H1 (cell line): ENCODE measurements around the gene USP49. TPM values are rescaled to one million over a fixed set of nuclear protein-coding genes. Genes with fewer than 3 reads are reported as not detected.

Source experiments
- CTCF ChIA-PET: fragments of 300-600 bp; sonication (Branson Sonifier 250); formaldehyde crosslinking; loops from one replicate; lab custom pipeline; 2021; ENCODE audit not compliant: partially characterized antibody; lab: Charles Lee
- POLR2A ChIA-PET: fragments of 300-600 bp; sonication (Branson Sonifier 250); formaldehyde crosslinking; loops from one replicate; lab custom pipeline; 2021; ENCODE audit warnings: inconsistent platforms; ENCODE audit not compliant: partially characterized antibody; lab: Charles Lee
- DNase-seq, 2 experiments: peaks; one replicate each; pipeline versions ENCODE4 v3.0.0 to v3.0.0-alpha.2; 2010 to 2022; ENCODE audit warnings: low spot score in 2 of 2, low read depth in 1 of 2, mixed read lengths in 1 of 2
- FAIRE-seq: peaks from 2 replicates; lab custom pipeline; 2011; peaks lifted over from hg19 to GRCh38; lab: Jason Lieb, UNC
- H2AFZ ChIP-seq: 2 replicates; pipeline ENCODE4 v1.8.1; 2012; ENCODE audit warnings: low read length, inconsistent platforms
- H2AK5ac ChIP-seq: 2 replicates; pipeline ENCODE4 v1.6.1; 2013; ENCODE audit warnings: low read depth, low read length
- H2BK120ac ChIP-seq: replicated peaks from 2 replicates; pipeline ENCODE3; 2013; ENCODE audit warnings: low read depth, low read length, inconsistent platforms
- H2BK12ac ChIP-seq: 2 replicates; pipeline ENCODE4 v1.6.1; 2013; ENCODE audit warnings: low read depth, low read length
- H2BK15ac ChIP-seq: 2 replicates; pipeline ENCODE4 v1.6.1; 2013; ENCODE audit warnings: low read length
- H2BK20ac ChIP-seq: 2 replicates; pipeline ENCODE4 v1.6.1; 2013; ENCODE audit warnings: low read length
- H2BK5ac ChIP-seq: 2 replicates; pipeline ENCODE4 v1.6.1; 2013; ENCODE audit warnings: low read depth, low read length
- H3K14ac ChIP-seq: 2 replicates; pipeline ENCODE4 v1.6.1; 2013; ENCODE audit warnings: inconsistent platforms; ENCODE audit not compliant: insufficient read length
- H3K18ac ChIP-seq: 2 replicates; pipeline ENCODE4 v1.6.1; 2013; ENCODE audit warnings: low read length; ENCODE audit errors: extremely low read depth
- H3K23ac ChIP-seq: 2 replicates; pipeline ENCODE4 v1.6.1; 2013; ENCODE audit warnings: inconsistent platforms; ENCODE audit not compliant: insufficient read length
- H3K23me2 ChIP-seq: 2 replicates; pipeline ENCODE4 v1.6.1; 2013; ENCODE audit warnings: low read depth, low read length
- H3K27ac ChIP-seq: 2 replicates; pipeline ENCODE4 v1.6.1; 2011; ENCODE audit warnings: low read depth, low read length, inconsistent platforms
- H3K27me3 ChIP-seq, 4 experiments: replicated peaks in 1 of 4; 1 replicate in 1 of 4; 2 replicates in 3 of 4; pipeline versions ENCODE4 v1.6.1 to v1.8.1; 2011 to 2013; ENCODE audit warnings: low read length in 3 of 4, mild to moderate bottlenecking in 3 of 4, inconsistent platforms in 2 of 4, mixed read lengths in 2 of 4, moderate library complexity in 1 of 4; ENCODE audit not compliant: control insufficient read depth in 3 of 4, insufficient read depth in 3 of 4; ENCODE audit errors: extremely low read depth in 1 of 4
- H3K36me3 ChIP-seq, 4 experiments: 2 replicates each; pipeline versions ENCODE4 v1.6.1 to v1.8.1; 2011 to 2013; ENCODE audit warnings: mild to moderate bottlenecking in 4 of 4, low read length in 3 of 4, moderate library complexity in 2 of 4, control low read depth in 1 of 4, inconsistent platforms in 1 of 4; ENCODE audit not compliant: insufficient read depth in 4 of 4, control insufficient read depth in 2 of 4
- H3K4ac ChIP-seq: replicated peaks from 2 replicates; pipeline ENCODE3; 2013; ENCODE audit warnings: low read length, low read depth, mixed read lengths, inconsistent platforms; ENCODE audit not compliant: insufficient read length
- H3K4me1 ChIP-seq, 4 experiments: replicated peaks in 1 of 4; 1 replicate in 1 of 4; 2 replicates in 3 of 4; pipeline versions ENCODE4 v1.6.1 to v1.8.1; 2011 to 2013; ENCODE audit warnings: low read length in 3 of 4, inconsistent platforms in 2 of 4, mixed read lengths in 1 of 4; ENCODE audit not compliant: insufficient read depth in 4 of 4, control insufficient read depth in 3 of 4
- H3K4me2 ChIP-seq, 2 experiments: 2 replicates each; pipeline versions ENCODE4 v1.6.1 to v1.8.1; 2011 to 2013; ENCODE audit warnings: low read depth in 2 of 2, low read length in 2 of 2, control low read depth in 1 of 2, inconsistent platforms in 1 of 2, mild to moderate bottlenecking in 1 of 2; ENCODE audit not compliant: insufficient read depth in 1 of 2
- H3K4me3 ChIP-seq, 4 experiments: fragments of 200-600, 300-600 bp in 1 of 4; sonication (generic), shearing (Covaris generic), sonication (Bioruptor Twin) in 1 of 4; 2 replicates each; pipeline versions ENCODE4 v1.5.1 to v1.8.1; 2011 to 2016; ENCODE audit warnings: low read length in 4 of 4, low read depth in 3 of 4, control low read depth in 2 of 4, inconsistent platforms in 2 of 4, mild to moderate bottlenecking in 2 of 4, mixed read lengths in 1 of 4, moderate library complexity in 1 of 4; ENCODE audit not compliant: insufficient read depth in 2 of 4; ENCODE audit errors: extremely low read depth in 1 of 4
- H3K56ac ChIP-seq: replicated peaks from 2 replicates; pipeline ENCODE3; 2013; ENCODE audit warnings: low read depth, mild to moderate bottlenecking, mixed read lengths, low read length, inconsistent platforms; ENCODE audit not compliant: insufficient read length
- H3K79me1 ChIP-seq: 2 replicates; pipeline ENCODE4 v1.6.1; 2013; ENCODE audit warnings: low read depth, low read length, control low read depth
- H3K79me2 ChIP-seq, 2 experiments: 2 replicates each; pipeline versions ENCODE4 v1.6.1 to v1.8.1; 2012 to 2013; ENCODE audit warnings: low read length in 2 of 2, mild to moderate bottlenecking in 2 of 2, inconsistent platforms in 1 of 2; ENCODE audit not compliant: insufficient read depth in 2 of 2, control insufficient read depth in 1 of 2
- H3K9ac ChIP-seq, 4 experiments: replicated peaks in 1 of 4; 1 replicate in 1 of 4; 2 replicates in 3 of 4; pipeline versions ENCODE4 v1.6.1 to v1.8.1; 2011 to 2013; ENCODE audit warnings: low read depth in 3 of 4, low read length in 3 of 4, control low read depth in 2 of 4, mild to moderate bottlenecking in 2 of 4, moderate library complexity in 2 of 4, inconsistent platforms in 1 of 4; ENCODE audit errors: extremely low read depth in 1 of 4
- H3K9me3 ChIP-seq, 2 experiments: 2 replicates each; pipeline versions ENCODE4 v1.6.1 to v1.8.1; 2012 to 2013; ENCODE audit warnings: mild to moderate bottlenecking in 2 of 2, moderate library complexity in 2 of 2, control low read depth in 1 of 2, inconsistent platforms in 1 of 2, low read depth in 1 of 2, low read length in 1 of 2, mixed read lengths in 1 of 2; ENCODE audit not compliant: insufficient read depth in 2 of 2
- H4K20me1 ChIP-seq, 2 experiments: replicated peaks in 1 of 2; 2 replicates each; pipeline versions ENCODE3 to v1.8.1; 2011 to 2013; ENCODE audit warnings: inconsistent platforms in 2 of 2, low read length in 2 of 2, mild to moderate bottlenecking in 1 of 2; ENCODE audit not compliant: insufficient read depth in 2 of 2, control insufficient read depth in 1 of 2
- H4K5ac ChIP-seq: 2 replicates; pipeline ENCODE4 v1.6.1; 2013; ENCODE audit warnings: low read length, low read depth, mixed read lengths, inconsistent platforms; ENCODE audit not compliant: insufficient read length
- H4K8ac ChIP-seq: 2 replicates; pipeline ENCODE4 v1.8.0; 2013; ENCODE audit warnings: mild to moderate bottlenecking, moderate library complexity, low read length, inconsistent platforms; ENCODE audit not compliant: insufficient read depth; ENCODE audit errors: extremely low read depth
- H4K91ac ChIP-seq: replicated peaks from 2 replicates; pipeline ENCODE3; 2013; ENCODE audit warnings: low read length, mixed read lengths, inconsistent platforms; ENCODE audit not compliant: insufficient read length
- MAX ChIP-seq: IDR thresholded peaks from 2 replicates; pipeline ENCODE4 v1.6.1; 2012; ENCODE audit warnings: inconsistent platforms
- RBBP5 ChIP-seq: IDR thresholded peaks from 2 replicates; pipeline ENCODE4 v1.7.1; 2012; ENCODE audit warnings: low read depth, mild to moderate bottlenecking, inconsistent platforms, low read length, moderate library complexity, borderline replicate concordance
- SIX5 ChIP-seq: IDR thresholded peaks from 2 replicates; pipeline ENCODE4 v1.6.1; 2011; ENCODE audit warnings: mild to moderate bottlenecking, low read depth, low read length
- WGBS, 2 experiments: shearing (Covaris generic) in 1 of 2; methylation state at CpG; one replicate each; pipeline versions ENCODE4 v1.1.6 to v1.1.7; 2013 to 2015; ENCODE audit warnings: low lambda C conversion rate in 2 of 2, mixed read lengths in 2 of 2, inconsistent platforms in 1 of 2, low coverage in 1 of 2, missing lambda C conversion rate in 1 of 2; ENCODE audit not compliant: insufficient replicate concordance in 2 of 2, insufficient coverage in 1 of 2, insufficient read length in 1 of 2; ENCODE audit errors: extremely low coverage in 1 of 2, missing lambda C conversion rate in 1 of 2; 5-methylcytosine and 5-hydroxymethylcytosine counted together
- polyA plus RNA-seq, 7 experiments: library from polyadenylated mRNA; depleted of rRNA in 3 of 7; stranded (reverse) in 5 of 7; unstranded in 2 of 7; fragments of >200 nt in 5 of 7; fragments of 200-250 nt in 2 of 7; gene quantifications; 1 replicate in 5 of 7; 2 replicates in 1 of 7; 4 replicates in 1 of 7; pipeline versions ENCODE4 v1.2.1 to v1.2.3, GENCODE V29; 2011 to 2013; ENCODE audit warnings: missing spikeins in 2 of 7, mixed read lengths in 2 of 7
- total RNA-seq: library from RNA; stranded (reverse); fragmentation: NEBNext Ultra II Directional; extraction: Animal tissue kit (Norgen Biotek cat#: 25700); gene quantifications from 2 replicates; pipeline ENCODE4 v1.2.1, GENCODE V29; 2021

The USP49 gene
- total and polyA plus RNA-seq, 2 of the 8 experiments (the other 6 are each of a cell fraction or from before 2014, with no cell fraction given): 6.9 to 24.4 TPM

- H2BK15ac ChIP-seq: no peak overlapping the region
- no peak for FAIRE-seq
- no peak overlapping the region for H3K56ac ChIP-seq
- peaks cover 0 to 5% of the 10 kb centered on the region in 2 experiments; a peak in 3 of 4 replicates for H3K79me2 ChIP-seq
- H3K9me3 ChIP-seq: no peaks in the 10 kb centered on the region
- ChIA-PET POLR2A (interaction anchor here (1.0 to 1.9 kb wide), 4 partner anchors 138 to 267 kb away, joined by 3 to 6 read pairs (median 4); partner anchors contain the start of genes BYSL, MED20 and TAF8), CTCF (interaction anchor here (0.9 to 5.1 kb wide), 10 partner anchors 45 to 415 kb away, joined by 3 to 108 read pairs (median 4); partner anchors contain the start of gene TAF8)
- H3K4ac ChIP-seq: no peak overlapping the region
- H2BK5ac ChIP-seq: no peak overlapping the region
- peaks cover 0 to 8% of the 10 kb centered on the region in 2 experiments for H4K20me1 ChIP-seq
- DNase-seq: no peak
- H3K4me2 ChIP-seq: no peak overlapping the region
- no peak overlapping the region for H3K18ac ChIP-seq
- no peak overlapping the region for H2BK20ac ChIP-seq
- H3K23ac ChIP-seq: no peak overlapping the region
- H3K79me1 ChIP-seq: peaks cover 2% of the 10 kb centered on the region; the same call in 1 of the 2 replicates
- no peak overlapping the region for H2AK5ac ChIP-seq
- H4K5ac ChIP-seq: no peak overlapping the region
- no peak overlapping the region for H3K14ac ChIP-seq
- H3K27me3 ChIP-seq: peaks cover 2 to 39% (median 25%) of the 10 kb centered on the region in 4 experiments
- H3K9ac ChIP-seq: no peak overlapping the region
- H2BK120ac ChIP-seq: no peak overlapping the region
- WGBS, 2 experiments: 77% methylated on average over 6 of the region's 6 CpGs; no CpG with 5 or more reads in 1 of the 2 experiments
- TF ChIP-seq RBBP5: no peak
- no peak for TF ChIP-seq MAX
- no peak for TF ChIP-seq SIX5
- no peak overlapping the region for H4K8ac ChIP-seq
- H3K4me3 ChIP-seq: no peak overlapping the region
- no peak overlapping the region for H2BK12ac ChIP-seq
- no peak overlapping the region for H3K27ac ChIP-seq
- H2AFZ ChIP-seq: no peak overlapping the region
- H3K36me3 ChIP-seq: no peaks in the 10 kb centered on the region
- H4K91ac ChIP-seq: no peak overlapping the region
- H3K23me2 ChIP-seq: peaks cover 20% of the 10 kb centered on the region
- peaks cover 4 to 10% (median 7%) of the 10 kb centered on the region in 4 experiments; a peak in 6 of 7 replicates for H3K4me1 ChIP-seq
These were observed 111.9 kb downstream of the USP49 start for GRCh38 chr6:41783106-41783780.
